HG02884 (cell line): ENCODE measurements around the gene POLH.

ENCODE experiments used
- ATAC-seq: cut with Tn5 transposase; IDR thresholded peaks from one replicate; pipeline ENCODE4 v1.9.1; 2021; ENCODE audit warnings: mild to moderate bottlenecking, moderate library complexity; ENCODE audit not compliant: unreplicated experiment

The POLH gene

GRCh38 chr6:43604174-43604573, 28.2 kb downstream of the POLH start:
- no peak for ATAC-seq

GRCh38 chr6:43606019-43606418, 30.0 kb downstream of the POLH start:
- no peak for ATAC-seq

DNA sequence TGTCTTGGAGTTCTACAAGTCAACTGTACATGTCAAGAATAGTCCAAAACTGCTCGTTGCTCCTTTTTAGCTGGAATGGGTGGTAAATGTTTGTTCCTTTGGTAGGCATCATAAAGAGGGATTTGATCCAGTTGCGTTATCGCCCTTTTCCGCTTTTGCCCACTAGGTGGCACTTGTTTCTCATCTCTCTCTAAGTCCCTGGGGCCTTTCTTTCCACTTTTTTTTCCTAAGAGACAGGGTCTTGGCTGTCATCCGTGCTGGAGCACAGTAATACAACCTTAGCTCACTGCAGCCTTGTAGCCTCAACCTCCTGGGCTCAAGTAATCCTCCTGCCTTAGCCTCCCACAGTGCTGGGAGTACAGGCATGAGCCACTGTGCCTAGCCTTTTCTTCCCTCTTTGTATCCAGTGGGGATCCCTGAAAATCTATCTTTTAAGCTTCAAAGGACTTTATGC, 32.4 kb downstream of the POLH start:
- ATAC-seq, result no peak

DNA sequence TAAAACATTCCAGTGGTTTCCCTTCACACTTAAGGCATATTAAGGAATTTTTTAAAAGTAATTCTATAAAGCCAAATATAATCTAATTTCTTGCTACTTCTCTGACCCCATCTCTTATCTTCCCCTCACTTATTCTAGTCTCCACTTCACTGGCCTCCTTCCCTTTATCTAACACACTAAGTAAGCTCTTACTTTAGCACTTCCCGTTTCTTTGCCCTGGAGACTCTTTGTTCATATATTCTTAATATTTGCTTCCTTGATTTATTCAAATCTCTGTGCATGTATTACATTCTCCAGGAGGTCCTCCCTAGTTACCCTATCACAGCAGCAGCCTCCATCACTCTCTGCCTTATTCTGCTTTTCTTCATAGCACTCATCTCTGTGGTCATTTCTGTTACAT, 32.8 kb downstream of the POLH start:
- ATAC-seq, result no peak

DNA sequence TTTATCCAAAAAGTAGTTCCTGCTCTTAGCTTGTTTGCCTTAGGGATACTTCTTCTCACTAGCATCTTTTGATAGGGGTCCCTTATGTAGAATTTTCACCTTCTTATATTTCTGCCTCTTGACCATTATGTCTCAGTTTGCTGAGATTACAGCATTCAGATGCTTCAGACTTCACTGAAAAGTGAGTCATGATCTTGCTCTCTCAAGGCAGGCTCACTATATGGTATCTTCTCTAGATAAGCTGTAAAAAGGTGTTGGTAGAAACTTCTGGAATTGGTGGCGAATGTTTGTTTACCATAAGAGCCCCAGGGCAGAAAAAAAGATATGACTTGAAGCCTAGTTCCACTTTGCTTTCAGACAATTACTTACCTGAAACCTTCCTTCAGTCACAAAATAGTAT, 33.4 kb downstream of the POLH start:
- no peak for ATAC-seq

GRCh38 chr6:43610431-43610830, 34.4 kb downstream of the POLH start:
- ATAC-seq, result no peak

- no peak for ATAC-seq
Observed at GRCh38 chr6:43613721-43614395, 37.9 kb downstream of the POLH start.

DNA sequence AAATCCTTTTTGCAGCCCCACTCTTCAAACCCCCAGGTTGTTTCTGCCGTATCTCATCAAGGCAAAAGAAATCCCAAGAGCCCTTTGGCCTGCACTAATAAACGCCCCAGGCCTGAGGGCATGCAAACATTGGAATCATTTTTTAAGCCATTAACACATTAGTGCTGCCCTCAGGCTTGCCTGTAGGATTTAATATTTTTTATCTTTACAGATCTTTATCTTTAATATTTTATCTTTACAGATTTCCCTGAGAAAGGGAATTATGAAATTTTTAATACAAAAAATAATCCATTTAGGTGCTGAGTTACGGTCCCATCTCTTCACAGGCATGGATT, 38.4 kb downstream of the POLH start:
- no peak for ATAC-seq

GRCh38 chr6:43616725-43617472, 40.9 kb downstream of the POLH start:
- no peak for ATAC-seq

- no peak for ATAC-seq
Observed at GRCh38 chr6:43621078-43621835, 45.3 kb downstream of the POLH start.

DNA sequence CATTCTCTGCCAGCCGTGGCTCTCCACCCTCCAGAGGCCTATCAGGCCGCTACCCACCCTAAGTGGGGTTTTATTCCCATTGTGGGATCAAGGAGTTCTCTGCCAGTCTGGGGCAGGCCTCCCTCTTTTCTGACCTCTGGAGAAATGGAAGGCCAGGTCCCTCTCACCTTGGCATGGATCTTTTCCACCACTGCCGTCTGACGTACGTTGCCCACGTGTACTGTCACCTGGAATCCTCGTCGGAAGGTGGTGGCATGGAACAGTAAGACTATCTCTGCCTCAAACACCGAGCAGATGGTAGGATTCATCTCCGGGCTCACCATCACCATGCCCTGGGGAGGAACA, 45.8 kb downstream of the POLH start:
- no peak for ATAC-seq

DNA sequence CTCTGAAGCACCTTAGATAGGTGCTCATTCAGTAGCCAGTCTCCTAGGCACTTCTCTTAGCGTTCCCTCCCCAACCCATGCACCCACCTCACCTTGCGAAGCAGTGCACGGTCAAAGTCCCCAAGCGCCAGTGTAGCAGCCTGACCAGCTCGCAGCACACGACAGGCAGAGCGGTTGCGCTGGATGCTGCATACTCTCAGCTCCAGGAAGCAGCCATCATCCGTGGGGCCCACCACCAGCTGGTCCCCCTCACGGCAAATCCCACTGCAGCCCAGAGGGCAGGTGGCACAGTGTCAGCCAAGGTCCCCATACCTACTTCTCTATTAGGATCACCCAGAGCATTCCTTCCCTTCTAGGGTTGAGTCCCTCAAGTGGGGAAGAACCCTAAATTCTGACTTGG, 46.6 kb downstream of the POLH start:
- no peak for ATAC-seq

DNA sequence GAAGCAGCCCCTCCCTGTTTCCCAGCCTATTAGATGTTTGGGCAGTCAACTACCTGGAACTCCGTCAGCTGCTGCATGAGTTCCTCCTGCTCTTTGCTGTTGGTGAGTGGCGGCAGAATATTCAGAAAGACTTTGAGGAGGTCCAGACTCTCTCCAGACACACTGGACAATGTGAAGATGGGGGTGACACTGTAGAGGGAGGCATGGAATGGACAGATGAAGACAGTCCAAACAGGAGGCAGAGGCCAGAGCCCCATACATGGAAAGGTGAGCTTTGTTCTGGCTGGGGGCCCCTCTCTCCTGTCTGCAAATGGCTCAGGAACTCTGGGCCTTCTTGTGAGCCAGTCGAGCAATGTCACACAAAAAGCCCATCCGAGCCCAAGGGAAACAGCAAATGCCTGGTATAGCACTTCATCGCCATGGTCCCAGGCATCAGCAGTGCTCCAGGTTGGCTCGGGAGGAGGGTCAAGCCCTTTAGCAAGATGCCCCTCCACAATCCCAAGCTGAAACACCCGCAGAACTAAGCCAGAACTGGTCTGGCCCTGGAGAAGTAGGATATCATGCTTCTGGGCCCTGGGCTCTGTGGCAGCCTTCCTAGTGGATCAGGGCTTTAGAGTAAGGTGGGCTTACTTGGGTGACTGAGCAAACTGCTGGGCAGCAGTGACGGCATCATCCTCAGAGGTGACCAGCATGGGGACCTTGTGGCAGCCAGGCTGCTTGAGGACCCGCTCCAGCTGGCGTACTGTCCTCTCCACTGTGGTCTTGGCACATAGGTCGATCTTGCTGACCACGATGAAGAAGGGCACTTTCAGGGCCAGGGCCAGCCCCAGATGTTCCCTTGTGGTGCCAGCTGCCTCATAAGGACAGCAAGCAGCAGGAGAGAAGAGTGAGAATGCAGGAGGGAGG, 48.1 kb downstream of the POLH start:
- no peak for ATAC-seq

DNA sequence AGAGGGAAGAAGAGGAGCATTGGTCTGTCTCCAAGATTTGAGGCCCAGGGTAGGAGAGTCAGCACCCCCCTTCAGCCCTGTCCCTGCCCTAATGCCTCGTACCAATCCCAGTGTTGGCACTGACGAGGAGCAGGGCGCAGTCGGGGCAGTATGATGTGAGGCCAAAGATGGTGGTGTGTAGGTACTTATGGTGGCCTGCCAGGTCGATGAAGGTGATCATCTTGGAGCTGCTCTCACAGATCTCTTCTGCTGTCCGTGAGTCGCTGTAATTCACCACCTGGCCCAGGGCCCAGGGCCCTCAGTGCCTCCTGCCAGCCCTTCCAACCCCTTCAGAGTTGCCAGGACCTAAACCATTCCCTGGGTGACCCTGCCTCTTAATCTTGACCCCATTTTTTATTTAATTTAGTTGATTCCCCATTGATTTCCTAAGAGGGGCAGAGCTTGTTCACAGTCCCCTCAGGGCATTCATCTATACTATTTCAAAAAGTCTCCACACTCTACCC, 48.9 kb downstream of the POLH start:
- ATAC-seq, result no peak

- no peak for ATAC-seq
Observed at GRCh38 chr6:43625393-43625992, 49.5 kb downstream of the POLH start.

DNA sequence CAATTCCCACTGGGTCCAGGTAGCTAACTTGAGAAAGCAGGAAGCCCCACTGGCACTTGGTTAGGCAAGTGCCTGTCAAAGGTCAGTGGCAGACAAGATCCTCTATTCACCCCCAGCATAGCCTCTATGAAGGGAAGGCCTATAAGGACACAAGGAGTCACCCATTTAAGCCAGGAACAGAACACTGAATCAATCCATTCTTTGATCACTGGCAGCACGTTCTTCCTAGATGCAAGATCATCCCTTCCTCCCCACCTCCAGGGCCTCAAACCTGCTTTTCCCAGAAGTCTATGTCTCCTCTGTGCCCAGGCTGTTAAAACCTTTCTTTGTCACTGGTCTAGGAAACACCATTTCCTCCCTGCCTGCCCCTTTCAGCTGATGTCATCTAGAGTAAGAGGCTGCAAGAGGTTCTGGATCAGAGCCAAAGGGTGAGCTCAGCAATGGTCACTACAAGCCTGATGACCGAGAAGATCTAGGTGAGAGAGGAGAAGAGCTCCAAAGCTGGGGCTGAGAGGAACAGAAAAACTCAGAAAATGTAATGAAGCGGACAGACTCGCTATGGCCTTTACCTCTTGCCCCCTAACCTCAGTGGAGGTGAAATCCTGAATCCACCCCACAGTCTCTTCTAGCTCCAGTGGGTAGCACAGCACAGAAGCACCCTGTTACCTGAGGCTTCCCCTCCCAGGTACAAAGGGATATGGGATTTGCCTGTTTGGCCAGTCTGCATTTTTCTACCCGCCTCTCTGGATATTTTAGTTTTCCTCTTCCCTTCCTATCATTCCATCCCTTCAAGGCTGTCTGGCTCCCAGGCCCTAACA, 51.2 kb downstream of the POLH start:
- ATAC-seq, result no peak

DNA sequence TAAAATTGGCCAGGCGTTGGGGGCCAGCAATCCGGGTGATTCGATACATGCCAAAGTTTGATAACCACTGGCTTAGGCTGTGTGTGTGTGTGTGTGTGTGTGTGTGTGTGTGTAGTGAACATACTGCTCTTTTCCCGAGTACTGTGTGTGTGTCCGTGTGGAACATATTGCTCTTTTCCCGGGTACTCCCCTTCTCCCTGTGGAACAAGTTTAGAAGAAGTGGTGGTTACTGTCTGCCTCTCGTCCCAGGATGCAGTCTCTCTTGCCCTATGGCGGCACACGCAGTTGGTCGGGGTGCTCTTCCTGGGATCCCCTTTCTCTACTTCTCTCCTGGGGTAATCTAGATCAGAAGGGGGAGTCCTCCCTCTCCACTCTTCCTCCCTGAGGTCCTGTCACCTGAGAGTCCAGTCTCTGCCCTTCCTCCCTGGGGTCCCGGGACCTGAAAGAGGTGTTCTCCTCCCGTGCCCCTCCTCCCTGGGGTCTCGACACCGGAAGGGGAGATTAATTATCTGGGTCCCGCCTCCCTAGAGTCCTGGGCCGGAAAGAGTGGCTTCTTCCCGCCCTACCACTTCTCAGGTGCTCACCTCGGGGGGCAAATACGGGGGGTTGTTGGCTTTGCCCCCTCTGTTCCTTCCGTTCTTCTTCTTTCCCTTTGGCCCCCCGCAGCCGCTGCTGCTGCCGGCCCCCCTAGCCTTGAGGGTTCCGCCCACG, 52.6 kb downstream of the POLH start:
- ATAC-seq, result peak; percentile 7

- ATAC-seq, result peak; percentile 81
Observed at GRCh38 chr6:43629104-43629504, 53.1 kb downstream of the POLH start, which contains the start of gene GTPBP2. Gene GTPBP2, minus strand, starts transcription at chr6:43629264. Its CDS starts 102 bp downstream, at chr6:43629162.
